Measurements from ENCODE around the gene ANKEF1.

DNA sequence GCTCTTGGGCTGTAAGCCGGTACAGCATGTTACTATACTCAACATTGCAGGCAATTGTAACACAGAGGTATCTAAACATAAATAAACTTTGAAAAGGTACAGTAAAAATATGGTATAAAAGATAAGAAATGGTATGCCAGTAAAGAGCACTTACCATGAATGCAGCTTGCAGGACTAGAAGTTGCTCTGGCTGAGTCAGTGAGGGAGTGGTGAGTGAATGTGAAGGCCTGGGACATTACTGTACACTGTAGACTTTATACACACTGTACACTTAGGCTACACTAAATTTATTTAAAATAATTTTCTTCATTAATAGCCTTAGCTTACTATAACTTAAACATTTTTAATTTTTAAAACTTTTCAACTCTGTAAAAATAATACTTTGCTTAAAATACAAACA, 37.8 kb upstream of the ANKEF1 start:
- TF ChIP-seq POLR2A (IDR thresholded peaks at IDR 0.05), result no peak
- TF ChIP-seq, protein P1, sequence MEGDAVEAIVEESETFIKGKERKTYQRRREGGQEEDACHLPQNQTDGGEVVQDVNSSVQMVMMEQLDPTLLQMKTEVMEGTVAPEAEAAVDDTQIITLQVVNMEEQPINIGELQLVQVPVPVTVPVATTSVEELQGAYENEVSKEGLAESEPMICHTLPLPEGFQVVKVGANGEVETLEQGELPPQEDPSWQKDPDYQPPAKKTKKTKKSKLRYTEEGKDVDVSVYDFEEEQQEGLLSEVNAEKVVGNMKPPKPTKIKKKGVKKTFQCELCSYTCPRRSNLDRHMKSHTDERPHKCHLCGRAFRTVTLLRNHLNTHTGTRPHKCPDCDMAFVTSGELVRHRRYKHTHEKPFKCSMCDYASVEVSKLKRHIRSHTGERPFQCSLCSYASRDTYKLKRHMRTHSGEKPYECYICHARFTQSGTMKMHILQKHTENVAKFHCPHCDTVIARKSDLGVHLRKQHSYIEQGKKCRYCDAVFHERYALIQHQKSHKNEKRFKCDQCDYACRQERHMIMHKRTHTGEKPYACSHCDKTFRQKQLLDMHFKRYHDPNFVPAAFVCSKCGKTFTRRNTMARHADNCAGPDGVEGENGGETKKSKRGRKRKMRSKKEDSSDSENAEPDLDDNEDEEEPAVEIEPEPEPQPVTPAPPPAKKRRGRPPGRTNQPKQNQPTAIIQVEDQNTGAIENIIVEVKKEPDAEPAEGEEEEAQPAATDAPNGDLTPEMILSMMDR (IDR thresholded peaks at IDR 0.05), result no peak
